Muscle layer of colon (tissue), 2 donors: Measurements from ENCODE around the gene SLC25A12.
"Not testable (repeated sequence)": the region's sequence is repeated elsewhere in the genome, so short reads cannot be mapped to it uniquely, and the experiment has no call there.

Experiments used
- H3K27ac ChIP-seq: one replicate; pipeline ENCODE4 v1.7.0; 2013; ENCODE audit warnings: low read depth, mild to moderate bottlenecking, low read length, moderate library complexity
- H3K27me3 ChIP-seq, 2 donors: one replicate each; pipeline ENCODE4 v1.7.0; 2013; ENCODE audit warnings: low read length in 2 of 2, mild to moderate bottlenecking in 2 of 2; ENCODE audit not compliant: insufficient read depth in 2 of 2, control insufficient read depth in 1 of 2
- H3K36me3 ChIP-seq: one replicate; pipeline ENCODE4 v1.7.0; 2013; ENCODE audit warnings: mild to moderate bottlenecking, low read length; ENCODE audit not compliant: insufficient read depth
- H3K4me1 ChIP-seq: one replicate; pipeline ENCODE4 v1.7.0; 2013; ENCODE audit warnings: mild to moderate bottlenecking, low read length; ENCODE audit not compliant: insufficient read depth
- H3K4me3 ChIP-seq, 2 donors: one replicate each; pipeline ENCODE4 v1.7.0; 2013; ENCODE audit warnings: low read length in 2 of 2, low read depth in 1 of 2, mild to moderate bottlenecking in 1 of 2, moderate library complexity in 1 of 2
- H3K9ac ChIP-seq: one replicate; pipeline ENCODE4 v1.7.0; 2013; ENCODE audit warnings: low read length
- H3K9me3 ChIP-seq: one replicate; pipeline ENCODE4 v1.7.0; 2013; ENCODE audit warnings: mild to moderate bottlenecking, low read length
- donor health status: abdominal sarcoma.
- donor health status: Adenocarcinoma of cecum.

The SLC25A12 gene

GRCh38 chr2:171913517-171913916, 19.5 kb upstream of the SLC25A12 start:
- Histone ChIP-seq H3K36me3 (no peaks in the 10 kb centered on the region), H3K4me3 (no peak overlapping the region), H3K4me1 (no peaks in the 10 kb centered on the region), H3K27ac (no peak overlapping the region), H3K9ac (no peak overlapping the region), H3K9me3 (no peaks in the 10 kb centered on the region), H3K27me3 (no peaks in the 10 kb centered on the region)

- Histone ChIP-seq H3K9ac (no peak overlapping the region), H3K9me3 (no peaks in the 10 kb centered on the region), H3K36me3 (no peaks in the 10 kb centered on the region), H3K4me1 (no peaks in the 10 kb centered on the region), H3K4me3 (no peak overlapping the region), H3K27ac (no peak overlapping the region), H3K27me3 (no peaks in the 10 kb centered on the region)
Observed at GRCh38 chr2:171910494-171910893, 16.4 kb upstream of the SLC25A12 start.

DNA sequence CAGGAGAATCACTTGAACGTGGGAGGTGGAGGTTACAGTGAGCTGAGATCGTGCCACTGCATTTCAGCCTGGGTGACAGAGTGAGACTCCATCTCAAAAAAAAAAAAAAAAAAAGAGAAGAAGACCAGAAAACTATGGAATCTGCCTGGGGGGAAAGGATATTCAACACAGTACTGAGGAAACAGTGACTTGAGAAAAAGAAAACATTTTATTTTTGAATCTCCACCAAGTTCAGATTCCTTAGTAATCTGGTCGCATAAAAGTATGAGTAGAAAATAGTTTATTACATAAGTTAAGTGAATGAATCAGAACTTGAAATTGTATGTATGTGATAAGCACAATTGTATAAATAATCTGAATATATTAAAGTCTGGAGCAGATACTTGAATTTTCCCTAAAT, 15.2 kb upstream of the SLC25A12 start:
- Histone ChIP-seq H3K4me3 (no peak overlapping the region), H3K4me1 (no peaks in the 10 kb centered on the region), H3K27me3 (no peaks in the 10 kb centered on the region), H3K27ac (no peak overlapping the region), H3K9ac (no peak overlapping the region), H3K36me3 (no peaks in the 10 kb centered on the region), H3K9me3 (no peaks in the 10 kb centered on the region)

DNA sequence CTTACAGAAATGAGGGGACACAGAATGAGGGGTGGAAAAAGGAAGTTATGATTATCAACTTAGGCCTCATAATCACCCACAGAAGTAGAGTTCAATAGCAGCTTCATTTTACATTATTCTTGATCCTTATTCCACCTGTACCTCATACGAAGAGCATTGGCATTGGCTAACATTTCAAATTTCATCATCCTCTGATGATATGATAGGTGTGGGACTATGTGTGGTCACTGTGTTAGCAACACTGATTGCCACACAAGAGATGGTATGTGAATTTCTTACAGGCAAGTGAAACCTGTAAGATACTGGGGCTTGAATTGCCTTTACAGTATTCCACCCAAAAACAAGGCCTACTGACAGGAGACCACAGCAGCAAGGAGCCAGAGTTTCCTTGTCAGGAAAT, 14.2 kb upstream of the SLC25A12 start:
- no peaks in the 10 kb centered on the region for H3K36me3 ChIP-seq
- H3K9ac ChIP-seq: no peak overlapping the region
- H3K27ac ChIP-seq: no peak overlapping the region
- no peaks in the 10 kb centered on the region for H3K9me3 ChIP-seq
- H3K4me1 ChIP-seq: no peaks in the 10 kb centered on the region
- no peaks in the 10 kb centered on the region for H3K27me3 ChIP-seq
- H3K4me3 ChIP-seq: no peak overlapping the region

GRCh38 chr2:171902840-171903420, 8.9 kb upstream of the SLC25A12 start:
- Histone ChIP-seq H3K4me1 (no peaks in the 10 kb centered on the region), H3K27ac (no peak overlapping the region), H3K9ac (no peak overlapping the region), H3K4me3 (no peak overlapping the region), H3K27me3 (no peaks in the 10 kb centered on the region), H3K36me3 (no peaks in the 10 kb centered on the region), H3K9me3 (no peaks in the 10 kb centered on the region)

- not testable (repeated sequence) for H3K27ac ChIP-seq, H3K4me1 ChIP-seq, H3K9ac ChIP-seq, H3K9me3 ChIP-seq, H3K4me3 ChIP-seq, H3K36me3 ChIP-seq, H3K27me3 ChIP-seq
Observed at GRCh38 chr2:171899623-171900282, 5.7 kb upstream of the SLC25A12 start.

GRCh38 chr2:171895786-171896185, 1.7 kb upstream of the SLC25A12 start:
- H3K27me3 ChIP-seq: no peaks in the 10 kb centered on the region
- H3K9ac ChIP-seq: no peak overlapping the region
- H3K27ac ChIP-seq: no peak overlapping the region
- no peaks in the 10 kb centered on the region for H3K9me3 ChIP-seq
- no peak overlapping the region for H3K4me3 ChIP-seq
- no peaks in the 10 kb centered on the region for H3K36me3 ChIP-seq
- H3K4me1 ChIP-seq: peaks cover 20% of the 10 kb centered on the region

- no peaks in the 10 kb centered on the region for H3K36me3 ChIP-seq
- no peaks in the 10 kb centered on the region for H3K27me3 ChIP-seq
- peak overlapping the region; percentile 24 for H3K9ac ChIP-seq
- peaks cover 25% of the 10 kb centered on the region for H3K4me1 ChIP-seq
- H3K4me3 ChIP-seq: peak overlapping the region; percentile 78 to 89
- peak overlapping the region; percentile 92 for H3K27ac ChIP-seq
- no peaks in the 10 kb centered on the region for H3K9me3 ChIP-seq
Observed at GRCh38 chr2:171894612-171894947, 536 bp upstream of the SLC25A12 start.

GRCh38 chr2:171893196-171893823, 734 bp downstream of the SLC25A12 start:
- peaks cover 30% of the 10 kb centered on the region for H3K4me1 ChIP-seq
- H3K4me3 ChIP-seq: peak overlapping the region; percentile 78 to 89
- H3K9ac ChIP-seq: peak overlapping the region; percentile 78
- H3K27me3 ChIP-seq: no peaks in the 10 kb centered on the region
- no peaks in the 10 kb centered on the region for H3K36me3 ChIP-seq
- H3K9me3 ChIP-seq: no peaks in the 10 kb centered on the region
- peak overlapping the region; percentile 92 for H3K27ac ChIP-seq

DNA sequence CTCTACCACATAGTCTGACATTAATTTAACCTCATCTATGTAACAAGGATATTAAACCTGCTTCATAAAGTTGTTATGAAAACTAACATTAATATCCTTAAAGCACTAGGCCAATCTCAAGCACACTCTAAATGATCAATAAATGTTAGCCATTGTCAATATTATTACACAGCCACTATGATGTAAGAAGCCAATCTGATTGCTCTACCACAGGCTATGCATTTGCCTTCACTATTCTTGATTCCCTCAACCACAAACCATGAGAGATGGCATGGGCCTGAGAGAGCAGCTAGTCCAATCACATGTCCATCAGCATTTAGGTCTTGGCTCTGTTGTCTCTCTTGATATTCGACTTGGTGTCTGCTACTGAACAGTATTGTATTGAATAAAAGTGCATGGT, 4.2 kb downstream of the SLC25A12 start:
- no peak overlapping the region for H3K27ac ChIP-seq
- H3K4me1 ChIP-seq: peaks cover 27% of the 10 kb centered on the region

GRCh38 chr2:171889333-171889732, 4.7 kb downstream of the SLC25A12 start:
- H3K27ac ChIP-seq: no peak overlapping the region
- H3K27me3 ChIP-seq: no peaks in the 10 kb centered on the region
- no peaks in the 10 kb centered on the region for H3K9me3 ChIP-seq
- H3K4me1 ChIP-seq: peaks cover 23% of the 10 kb centered on the region
- H3K4me3 ChIP-seq: no peak overlapping the region
- no peaks in the 10 kb centered on the region for H3K36me3 ChIP-seq
- H3K9ac ChIP-seq: no peak overlapping the region

More for the DNA sequence above, 4.2 kb downstream of the SLC25A12 start:
- no peaks in the 10 kb centered on the region for H3K27me3 ChIP-seq
- no peaks in the 10 kb centered on the region for H3K9me3 ChIP-seq
- no peak overlapping the region for H3K4me3 ChIP-seq
- no peaks in the 10 kb centered on the region for H3K36me3 ChIP-seq
- H3K9ac ChIP-seq: no peak overlapping the region
